K562 (cell line): Measurements from ENCODE around the gene ARMC9. TPM values are rescaled to one million over a fixed set of nuclear protein-coding genes. Genes with fewer than 3 reads are reported as not detected.

ENCODE experiments used
- KAT2B ChIP-seq: IDR thresholded peaks from one replicate; pipeline ENCODE4 v1.6.1; 2012; ENCODE audit warnings: low read depth, mild to moderate bottlenecking, control low read depth, inconsistent platforms, low read length, moderate library complexity
- NR2C2 ChIP-seq, 2 experiments: fragments of 200-800 bp in 1 of 2; sonication (Bioruptor generic) in 1 of 2; sonication (generic) in 1 of 2; formaldehyde crosslinking in 1 of 2; IDR thresholded peaks; 2 replicates each; pipeline versions ENCODE4 v1.6.1 to v1.8.0; 2016 to 2022; ENCODE audit warnings: mild to moderate bottlenecking in 1 of 2, missing compliant biosample characterization in 1 of 2, missing genetic modification characterization in 1 of 2, missing genetic modification reagents in 1 of 2
- YY1 ChIP-seq, 3 experiments: IDR thresholded peaks; 2 replicates each; pipeline ENCODE4 v1.6.1; 2011; ENCODE audit warnings: low read length in 2 of 3, mild to moderate bottlenecking in 2 of 3, moderate library complexity in 2 of 3, borderline replicate concordance in 1 of 3, control low read depth in 1 of 3, low read depth in 1 of 3; ENCODE audit not compliant: insufficient read depth in 3 of 3, insufficient replicate concordance in 2 of 3, control insufficient read depth in 1 of 3, insufficient read length in 1 of 3; ENCODE audit errors: extremely low read depth in 1 of 3
- polyA plus RNA-seq, 8 experiments: library from polyadenylated mRNA; depleted of rRNA in 4 of 8; stranded (reverse) in 5 of 8; unstranded in 3 of 8; fragments of >200 nt; fragmentation: Nextera tagmentation in 2 of 8; fragmentation: Illumina TruSeq in 1 of 8; extraction: Ambion mirVana in 2 of 8; extraction: Trizol in 1 of 8; gene quantifications; 2 replicates each; pipeline versions ENCODE4 v1.2.1 to v1.2.3, GENCODE V29; 2011 to 2014; ENCODE audit warnings: inconsistent platforms in 1 of 8, missing spikeins in 1 of 8
- total RNA-seq, 7 experiments: library from RNA; depleted of rRNA in 6 of 7; stranded (reverse); fragments of >200 nt in 6 of 7; fragmentation: Illumina TruSeq in 2 of 7; extraction: Trizol in 2 of 7; gene quantifications; 2 replicates each; pipeline versions ENCODE4 v1.2.1 to v1.2.3, GENCODE V29; 2011 to 2021; ENCODE audit warnings: low replicate concordance in 1 of 7
- TF ChIP-seq, protein P1 (sequence below): fragments of 450-650 bp; IDR thresholded peaks from 2 replicates; pipeline ENCODE4 v1.6.1; 2018; ENCODE audit not compliant: partially characterized antibody

The ARMC9 gene
- total and polyA plus RNA-seq, 9 of the 15 experiments (the other 6 are each of a cell fraction or from before 2014, with no cell fraction given) = 0.36 to 2.3 (median 1.1) TPM

DNA sequence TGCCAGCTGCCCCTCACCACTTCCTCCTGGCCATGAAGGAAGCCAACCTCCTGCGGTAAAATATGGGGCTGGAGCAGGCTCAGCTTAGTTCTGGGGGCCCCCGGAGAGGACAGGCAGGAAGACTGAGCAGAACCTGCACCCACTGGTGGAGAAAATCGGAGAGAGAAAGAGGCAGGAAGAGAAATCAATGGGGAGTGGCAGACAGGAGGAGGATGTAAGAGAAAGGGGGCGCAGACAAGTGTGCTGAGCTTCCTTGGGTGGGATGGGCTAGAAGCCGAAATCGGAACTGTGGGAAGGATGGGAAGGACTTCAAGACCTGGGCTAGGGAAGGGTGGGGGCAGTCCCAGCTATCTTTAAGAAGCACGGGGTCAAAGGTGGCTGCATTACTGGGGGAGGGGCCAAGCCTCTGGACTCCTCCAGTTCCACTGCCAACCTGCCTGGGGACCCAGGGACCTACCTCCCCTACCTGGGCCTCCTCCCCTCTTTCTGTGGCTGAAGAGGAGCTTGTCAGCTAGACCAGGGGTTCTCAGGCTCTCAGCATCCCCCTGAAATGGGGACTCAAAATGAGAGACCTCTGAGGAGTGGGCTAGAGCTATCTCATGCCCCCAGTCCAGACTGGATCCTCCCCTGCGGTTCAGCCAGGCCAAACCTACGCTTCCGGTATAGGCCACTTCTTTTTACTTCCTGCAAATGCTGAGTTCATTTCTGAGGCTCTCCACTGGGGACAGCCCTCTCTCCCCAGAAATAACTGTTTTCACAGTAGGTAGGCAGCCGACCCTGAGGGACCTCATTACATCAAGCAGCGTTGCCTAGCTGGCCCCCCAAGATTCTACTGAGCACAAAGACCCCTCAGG is 163.5 kb downstream of the ARMC9 start (continued):
- TF ChIP-seq, protein P1, sequence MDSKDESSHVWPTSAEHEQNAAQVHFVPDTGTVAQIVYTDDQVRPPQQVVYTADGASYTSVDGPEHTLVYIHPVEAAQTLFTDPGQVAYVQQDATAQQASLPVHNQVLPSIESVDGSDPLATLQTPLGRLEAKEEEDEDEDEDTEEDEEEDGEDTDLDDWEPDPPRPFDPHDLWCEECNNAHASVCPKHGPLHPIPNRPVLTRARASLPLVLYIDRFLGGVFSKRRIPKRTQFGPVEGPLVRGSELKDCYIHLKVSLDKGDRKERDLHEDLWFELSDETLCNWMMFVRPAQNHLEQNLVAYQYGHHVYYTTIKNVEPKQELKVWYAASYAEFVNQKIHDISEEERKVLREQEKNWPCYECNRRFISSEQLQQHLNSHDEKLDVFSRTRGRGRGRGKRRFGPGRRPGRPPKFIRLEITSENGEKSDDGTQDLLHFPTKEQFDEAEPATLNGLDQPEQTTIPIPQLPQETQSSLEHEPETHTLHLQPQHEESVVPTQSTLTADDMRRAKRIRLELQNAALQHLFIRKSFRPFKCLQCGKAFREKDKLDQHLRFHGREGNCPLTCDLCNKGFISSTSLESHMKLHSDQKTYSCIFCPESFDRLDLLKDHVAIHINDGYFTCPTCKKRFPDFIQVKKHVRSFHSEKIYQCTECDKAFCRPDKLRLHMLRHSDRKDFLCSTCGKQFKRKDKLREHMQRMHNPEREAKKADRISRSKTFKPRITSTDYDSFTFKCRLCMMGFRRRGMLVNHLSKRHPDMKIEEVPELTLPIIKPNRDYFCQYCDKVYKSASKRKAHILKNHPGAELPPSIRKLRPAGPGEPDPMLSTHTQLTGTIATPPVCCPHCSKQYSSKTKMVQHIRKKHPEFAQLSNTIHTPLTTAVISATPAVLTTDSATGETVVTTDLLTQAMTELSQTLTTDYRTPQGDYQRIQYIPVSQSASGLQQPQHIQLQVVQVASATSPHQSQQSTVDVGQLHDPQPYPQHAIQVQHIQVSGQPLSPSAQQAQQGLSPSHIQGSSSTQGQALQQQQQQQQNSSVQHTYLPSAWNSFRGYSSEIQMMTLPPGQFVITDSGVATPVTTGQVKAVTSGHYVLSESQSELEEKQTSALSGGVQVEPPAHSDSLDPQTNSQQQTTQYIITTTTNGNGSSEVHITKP = peak; percentile 49
- TF ChIP-seq NR2C2 (CRISPR knock-in tag; IDR thresholded peaks at IDR 0.05) (no peak), NR2C2 (tag; IDR thresholded peaks at IDR 0.05) (0 out of 2 replicates have a peak, but pooled peaks have one; percentile 25), KAT2B (no peak), YY1 (IDR thresholded peaks at IDR 0.05; ENCODE audit: borderline replicate concordance in 1 of 3, control insufficient read depth in 1 of 3, extremely low read depth in 1 of 3, insufficient read depth in 3 of 3, insufficient read length in 1 of 3, insufficient replicate concordance in 2 of 3, low read depth in 1 of 3, low read length in 2 of 3) (no peak)
